DOHH2 (cell line): Measurements from ENCODE around the gene EVC.

Experiments
- EZH2phosphoT487 ChIP-seq: fragments of 200-600 bp; sonication (generic); IDR thresholded peaks from 2 replicates; pipeline ENCODE4 v1.6.1; 2017; ENCODE audit warnings: borderline replicate concordance, mild to moderate bottlenecking, antibody characterized with exemption, low read length, moderate library complexity, mixed read lengths
- TF ChIP-seq, protein P1 (sequence below): fragments of 200-600 bp; sonication (generic); IDR thresholded peaks from one replicate; pipeline ENCODE4 v1.5.1; 2014; ENCODE audit warnings: antibody characterized with exemption, mild to moderate bottlenecking, low read depth, low read length; ENCODE audit not compliant: poor library complexity, severe bottlenecking

DNA sequence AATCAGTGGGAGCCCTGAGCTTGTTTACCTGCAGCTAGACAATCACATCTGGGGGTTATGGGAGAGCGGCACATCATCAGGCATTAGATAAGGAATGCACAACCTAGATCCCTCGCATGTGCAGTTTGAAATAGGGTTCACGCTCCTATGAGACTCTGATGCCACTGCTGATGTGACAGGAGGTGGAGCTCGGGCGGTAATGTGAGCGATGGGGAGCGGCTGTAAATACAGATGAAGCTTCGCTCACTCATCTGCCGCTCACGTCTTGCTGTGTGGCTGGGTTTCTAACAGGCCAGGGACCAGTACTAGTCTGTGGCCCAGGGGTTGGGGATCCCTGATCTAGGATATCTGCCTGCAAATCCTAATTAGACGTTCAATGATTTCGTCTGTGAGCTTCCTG lies 91.6 kb downstream of the EVC start:
- TF ChIP-seq, protein P1, sequence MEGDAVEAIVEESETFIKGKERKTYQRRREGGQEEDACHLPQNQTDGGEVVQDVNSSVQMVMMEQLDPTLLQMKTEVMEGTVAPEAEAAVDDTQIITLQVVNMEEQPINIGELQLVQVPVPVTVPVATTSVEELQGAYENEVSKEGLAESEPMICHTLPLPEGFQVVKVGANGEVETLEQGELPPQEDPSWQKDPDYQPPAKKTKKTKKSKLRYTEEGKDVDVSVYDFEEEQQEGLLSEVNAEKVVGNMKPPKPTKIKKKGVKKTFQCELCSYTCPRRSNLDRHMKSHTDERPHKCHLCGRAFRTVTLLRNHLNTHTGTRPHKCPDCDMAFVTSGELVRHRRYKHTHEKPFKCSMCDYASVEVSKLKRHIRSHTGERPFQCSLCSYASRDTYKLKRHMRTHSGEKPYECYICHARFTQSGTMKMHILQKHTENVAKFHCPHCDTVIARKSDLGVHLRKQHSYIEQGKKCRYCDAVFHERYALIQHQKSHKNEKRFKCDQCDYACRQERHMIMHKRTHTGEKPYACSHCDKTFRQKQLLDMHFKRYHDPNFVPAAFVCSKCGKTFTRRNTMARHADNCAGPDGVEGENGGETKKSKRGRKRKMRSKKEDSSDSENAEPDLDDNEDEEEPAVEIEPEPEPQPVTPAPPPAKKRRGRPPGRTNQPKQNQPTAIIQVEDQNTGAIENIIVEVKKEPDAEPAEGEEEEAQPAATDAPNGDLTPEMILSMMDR: no peak
- TF ChIP-seq EZH2phosphoT487: no peak
